Endothelial cell of hepatic sinusoid (primary cell): ENCODE results near the gene MED27.
"Not testable (repeated sequence)": the region's sequence is repeated elsewhere in the genome, so short reads cannot be mapped to it uniquely, and the experiment has no call there.

Source experiments
- in situ Hi-C: cut with HindIII; loops from 2 replicates; pipeline ENCODE4 v1.10.0; 2017; ENCODE audit warnings: low sequenced_read_pairs

MED27 gene

GRCh38 chr9:132020820-132021510 is 58.7 kb downstream of the MED27 start:
- in situ Hi-C loops, result no loop called here

DNA sequence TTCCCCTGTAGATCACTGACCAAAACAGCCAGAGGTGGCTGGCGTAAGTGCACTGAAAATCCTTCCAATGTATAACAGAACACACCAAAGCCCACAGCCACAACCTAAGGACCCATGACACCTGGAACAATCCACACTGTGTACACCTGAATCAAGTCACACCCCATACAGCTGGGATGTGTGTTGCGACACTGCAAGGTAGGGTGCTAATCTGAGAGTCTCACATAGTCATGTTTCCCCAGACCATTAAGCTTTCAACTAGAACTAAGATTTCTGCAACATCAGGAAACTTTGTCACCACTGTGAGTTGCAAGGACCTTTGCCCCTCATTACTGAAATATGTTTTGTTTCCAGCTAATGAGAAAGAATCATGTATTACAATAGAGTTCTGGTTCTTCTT is 59.4 kb downstream of the MED27 start:
- in situ Hi-C loops, result no loop called here

GRCh38 chr9:132019702-132020101 is 60.0 kb downstream of the MED27 start:
- in situ Hi-C loops, result no loop called here

DNA sequence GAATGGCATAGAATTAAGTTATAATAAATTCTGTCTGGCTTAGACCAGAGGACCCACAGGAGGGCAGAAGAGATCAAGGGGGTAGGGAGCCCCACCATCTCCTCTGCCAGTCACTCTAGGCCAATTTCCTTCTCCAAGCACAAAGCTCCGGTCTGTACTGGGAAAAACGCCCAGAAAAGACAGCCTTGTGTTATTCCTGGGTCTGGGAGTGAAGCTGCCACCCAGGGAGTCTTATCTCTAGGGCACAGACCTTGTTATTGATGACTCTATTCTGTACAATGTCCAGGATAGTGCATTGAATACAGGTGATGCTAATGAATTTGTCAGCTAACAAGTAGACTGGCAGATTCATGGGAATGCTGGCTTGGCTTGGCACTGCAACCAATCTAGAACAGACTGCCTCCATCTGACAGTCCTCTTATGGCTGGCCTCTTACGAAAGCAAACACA is 60.7 kb downstream of the MED27 start:
- in situ Hi-C loops, result no loop called here

DNA sequence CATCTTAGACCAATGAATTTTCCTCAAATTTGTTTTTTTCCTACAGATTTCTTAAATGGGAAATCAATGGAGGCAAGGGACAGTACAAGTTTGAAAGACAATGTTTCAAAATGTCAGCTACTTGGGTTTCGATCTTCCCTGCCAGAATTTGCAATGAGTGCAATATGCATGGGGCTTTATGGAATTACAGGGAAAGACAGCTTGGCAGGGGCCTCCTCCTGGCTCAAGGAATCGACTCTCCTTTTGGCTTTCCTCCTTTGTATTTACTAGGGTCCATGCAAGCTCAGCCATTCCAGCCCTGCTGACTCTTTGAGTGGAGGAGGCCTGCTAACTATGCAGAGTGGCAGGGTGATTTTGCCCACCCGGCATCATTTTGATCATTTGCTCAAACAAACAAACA is 63.2 kb downstream of the MED27 start:
- in situ Hi-C loops, result no loop called here

GRCh38 chr9:132015866-132016265 is 63.8 kb downstream of the MED27 start:
- in situ Hi-C loops, result no loop called here

- in situ Hi-C loops, result no loop called here
Measured at GRCh38 chr9:132014218-132014805, 65.4 kb downstream of the MED27 start.

GRCh38 chr9:132012704-132013357 is 66.8 kb downstream of the MED27 start:
- in situ Hi-C loops, result no loop called here

DNA sequence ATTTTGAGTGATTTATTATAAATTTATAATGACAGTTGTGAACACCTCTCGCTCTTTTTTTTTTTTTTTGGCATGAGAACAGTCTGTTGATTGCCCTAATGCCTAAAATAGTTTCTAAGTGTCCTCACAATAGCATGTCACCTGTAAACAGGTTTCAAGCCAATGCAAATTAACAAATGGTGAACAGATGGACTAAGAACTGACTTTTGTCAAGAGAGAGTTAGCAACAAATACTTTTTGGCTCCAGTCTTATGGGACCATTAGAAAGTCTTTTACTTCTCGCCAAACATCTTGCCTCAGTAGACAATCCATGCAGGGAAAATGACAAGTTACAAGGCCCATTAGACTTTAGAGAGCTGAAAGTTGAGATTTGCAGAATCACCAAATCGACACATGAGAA is 67.8 kb downstream of the MED27 start:
- in situ Hi-C loops, result no loop called here

GRCh38 chr9:132011309-132011708 is 68.4 kb downstream of the MED27 start:
- in situ Hi-C loops, result no loop called here

- in situ Hi-C loops, result not testable (repeated sequence)
Measured at GRCh38 chr9:132010201-132010600, 69.5 kb downstream of the MED27 start.

DNA sequence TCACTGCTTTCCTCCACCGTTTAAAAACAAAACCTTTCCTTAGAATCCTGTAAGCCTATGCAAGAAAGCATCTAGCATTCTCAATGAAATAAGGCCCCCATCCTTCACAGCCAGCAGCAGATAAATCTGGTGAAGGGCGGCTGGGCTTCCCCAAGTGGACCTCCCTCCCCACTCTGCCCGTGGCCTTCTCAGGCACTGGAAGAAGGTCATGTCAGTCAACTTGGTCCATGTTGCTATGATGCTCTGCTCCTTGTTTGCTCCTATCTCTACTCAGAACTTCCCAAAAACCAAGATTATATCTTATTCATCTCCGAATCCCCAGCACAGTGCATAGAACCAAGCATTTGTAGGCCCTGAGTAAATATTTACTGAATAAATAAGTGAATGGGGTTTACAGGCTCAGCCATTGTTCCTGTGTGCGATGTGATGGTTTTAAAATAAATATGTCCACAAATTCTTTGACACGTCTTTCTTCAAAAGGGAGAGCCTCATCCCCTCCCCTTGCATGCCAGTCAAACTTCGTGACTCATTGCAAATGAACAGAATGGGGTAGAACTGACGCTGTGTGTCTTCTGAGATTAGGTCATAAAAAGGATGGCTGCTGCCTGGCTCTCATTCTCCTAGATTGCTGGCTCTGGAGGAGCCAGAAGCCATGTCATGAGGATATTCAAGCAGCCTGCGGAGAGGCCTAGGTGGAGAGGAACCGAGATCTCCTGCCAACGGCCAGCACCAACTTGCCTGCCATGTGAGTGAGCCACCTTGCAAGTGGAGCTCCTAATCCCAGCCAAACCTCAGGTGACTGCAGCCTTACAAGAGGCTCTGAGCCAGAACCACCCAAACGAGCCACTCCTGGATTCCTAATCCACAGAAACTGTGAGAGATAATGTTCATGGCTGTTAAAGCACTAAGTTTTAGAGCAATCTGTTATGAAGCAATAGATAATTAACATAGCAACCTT is 70.5 kb downstream of the MED27 start:
- in situ Hi-C loops, result no loop called here

- in situ Hi-C loops, result no loop called here
Measured at GRCh38 chr9:132008184-132008803, 71.4 kb downstream of the MED27 start.

- in situ Hi-C loops, result no loop called here
Measured at GRCh38 chr9:132007371-132008025, 72.2 kb downstream of the MED27 start.

DNA sequence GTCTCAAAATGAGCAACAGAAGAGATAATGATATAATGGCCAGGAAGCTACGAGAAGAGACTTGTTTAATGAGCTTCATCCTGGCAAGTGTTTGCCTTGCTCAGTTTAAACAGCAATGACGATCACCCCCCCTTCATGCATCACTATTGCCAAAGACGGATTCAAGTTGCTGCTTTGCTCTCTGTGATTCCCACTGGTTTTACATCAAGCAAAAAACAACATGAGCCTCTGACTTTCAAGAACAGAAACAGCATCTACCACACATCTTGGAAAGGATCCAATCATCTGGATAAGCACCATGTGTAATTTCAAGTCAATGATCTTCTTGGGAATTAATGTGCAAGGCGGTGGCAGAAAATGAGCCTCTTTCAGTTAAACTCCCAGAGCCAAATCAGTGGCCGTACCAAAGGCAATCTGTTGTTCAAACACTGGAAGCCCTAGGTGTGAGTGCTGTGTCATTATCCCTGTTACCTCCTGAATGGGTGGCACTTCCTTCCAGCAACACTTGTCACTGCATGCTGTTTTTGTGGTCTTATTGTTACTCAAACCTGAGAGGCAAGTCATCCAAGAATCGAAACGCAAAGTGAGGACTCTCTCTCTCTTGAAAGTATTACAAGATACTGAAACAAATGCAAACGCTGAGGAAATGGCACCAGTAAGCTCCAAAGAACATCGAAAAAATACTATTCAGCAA is 72.8 kb downstream of the MED27 start:
- in situ Hi-C loops, result no loop called here

- in situ Hi-C loops, result no loop called here
Measured at GRCh38 chr9:132005899-132006298, 73.8 kb downstream of the MED27 start.

DNA sequence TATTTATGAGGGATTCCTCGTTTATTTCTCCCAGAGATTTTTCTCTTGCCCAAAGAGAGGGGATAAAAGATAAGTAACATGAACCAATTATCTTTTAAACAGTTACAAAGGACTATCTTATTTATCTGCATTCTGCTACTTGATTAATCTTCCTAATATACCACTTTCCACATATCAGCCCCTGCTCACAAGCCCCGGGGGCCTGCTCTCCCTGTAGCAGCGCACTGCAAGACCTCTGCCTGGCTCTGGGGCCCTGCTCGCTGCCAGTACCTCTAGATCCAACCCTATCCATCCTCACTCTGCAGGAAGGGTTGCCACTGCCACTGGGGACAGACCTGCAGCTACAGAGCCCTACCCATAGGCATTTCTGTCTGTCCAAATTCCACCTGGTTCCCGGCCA is 75.3 kb downstream of the MED27 start:
- in situ Hi-C loops, result no loop called here

- in situ Hi-C loops, result no loop called here
Measured at GRCh38 chr9:132003896-132004295, 75.8 kb downstream of the MED27 start.

DNA sequence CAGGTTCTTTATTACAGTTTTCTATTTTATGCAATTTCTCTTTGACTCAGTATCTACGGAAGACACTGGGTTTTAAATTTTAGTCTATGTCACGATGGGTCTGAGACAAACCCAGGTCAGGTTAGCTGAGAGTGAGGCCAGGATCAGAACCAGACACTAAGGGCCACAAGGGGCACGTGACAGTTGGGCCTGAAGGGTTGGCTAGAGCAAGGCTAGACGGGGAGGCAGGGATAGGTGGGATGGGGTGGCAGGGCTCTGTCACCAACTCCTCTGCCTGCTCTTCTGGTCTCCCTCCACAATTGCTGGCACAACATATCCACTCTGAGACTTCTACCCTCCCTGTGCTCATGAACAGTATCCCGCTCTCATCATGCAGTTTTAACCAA is 76.4 kb downstream of the MED27 start:
- in situ Hi-C loops, result no loop called here
